ENCODE data around the gene MATCAP1.

The MATCAP1 gene

DNA sequence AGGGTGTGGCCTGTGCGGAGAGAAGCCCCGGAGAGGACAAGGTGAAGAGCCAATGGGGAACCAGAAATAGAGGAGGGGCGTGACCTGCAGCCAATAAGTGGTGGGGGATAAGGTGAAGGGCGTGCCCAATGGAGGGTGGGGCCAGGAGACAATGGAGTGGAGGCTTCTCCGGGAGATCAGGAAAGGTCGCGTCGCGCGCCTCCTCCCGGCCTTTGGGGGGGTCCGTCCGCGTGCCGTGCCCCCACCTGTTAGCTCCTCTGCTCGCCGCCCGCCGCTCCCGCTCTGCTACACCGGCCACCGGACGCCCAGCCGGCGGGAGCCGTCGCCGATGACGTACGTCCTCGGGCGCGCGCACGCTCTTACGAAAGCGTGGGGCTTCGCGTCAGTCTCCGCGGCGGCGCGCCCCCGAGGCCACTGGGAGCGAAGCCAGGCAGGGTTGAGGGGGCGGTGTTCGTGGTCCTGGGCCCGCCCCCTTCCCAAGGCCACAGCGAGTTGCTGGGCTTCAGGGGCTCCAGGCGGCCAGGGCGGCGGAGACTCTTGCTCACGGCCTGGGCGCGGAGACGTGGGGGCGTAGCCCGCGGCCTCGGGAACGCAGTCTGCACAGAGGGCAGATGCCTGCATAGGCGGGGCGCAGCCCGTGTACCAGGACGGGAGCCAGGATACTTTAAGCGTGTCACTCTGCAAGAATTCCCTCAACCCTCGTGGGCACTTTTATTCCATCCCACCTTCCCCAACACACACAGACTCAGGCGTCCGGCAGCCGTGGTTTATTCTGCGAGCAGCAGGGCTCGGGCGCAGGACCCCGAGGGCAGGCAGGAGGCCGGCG, at the start of gene MATCAP1:
TSS of gene MATCAP1 (minus strand) at position 337 of the 826 bp plus-strand sequence. CDS start 3,353 bp downstream, outside the sequence.
- peak; percentile 87 for DNase-seq (ENCODE audit: low read depth)

DNA sequence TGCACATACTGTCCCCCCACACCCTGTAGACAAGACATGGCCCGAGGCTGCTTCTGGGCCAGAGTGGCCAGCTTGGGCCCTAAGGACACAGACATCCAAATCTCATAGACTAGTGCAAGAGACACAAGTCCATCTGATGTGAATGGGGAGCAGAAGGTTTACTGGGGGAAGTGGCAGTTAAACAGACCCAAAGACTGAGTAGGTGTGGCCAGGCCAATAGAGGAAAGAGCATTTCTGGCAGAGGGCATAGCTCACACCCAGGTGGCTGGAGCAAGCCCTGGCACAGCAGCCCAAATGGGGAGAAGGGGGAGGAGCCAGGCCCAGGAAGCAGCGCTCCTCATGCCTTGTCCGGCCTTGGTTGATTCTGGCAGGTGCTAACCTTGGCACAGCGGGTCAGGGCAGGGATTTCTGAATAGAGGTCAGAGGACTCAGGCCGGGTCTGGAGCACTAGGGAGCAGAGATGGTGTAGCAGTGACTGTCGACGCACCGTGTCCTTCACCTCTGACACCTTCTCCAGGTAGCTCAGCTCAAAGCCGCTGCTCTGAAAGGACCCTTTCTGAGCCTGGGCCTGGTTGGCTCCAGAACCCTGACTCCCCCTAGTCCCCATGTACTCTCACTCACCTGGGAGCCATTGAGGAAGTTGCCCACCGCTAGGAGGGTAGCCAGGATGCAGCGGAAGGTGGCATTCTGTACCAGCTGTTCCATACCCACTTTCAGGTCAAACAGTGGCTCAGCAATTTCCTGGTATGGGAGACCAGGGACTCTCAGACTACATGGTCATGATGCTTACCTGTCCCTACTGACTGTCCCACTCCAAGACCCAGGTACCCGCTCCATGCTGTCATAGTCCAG, 47.3 kb upstream of the MATCAP1 start:
- no peak for DNase-seq (ENCODE audit: low read depth)

DNA sequence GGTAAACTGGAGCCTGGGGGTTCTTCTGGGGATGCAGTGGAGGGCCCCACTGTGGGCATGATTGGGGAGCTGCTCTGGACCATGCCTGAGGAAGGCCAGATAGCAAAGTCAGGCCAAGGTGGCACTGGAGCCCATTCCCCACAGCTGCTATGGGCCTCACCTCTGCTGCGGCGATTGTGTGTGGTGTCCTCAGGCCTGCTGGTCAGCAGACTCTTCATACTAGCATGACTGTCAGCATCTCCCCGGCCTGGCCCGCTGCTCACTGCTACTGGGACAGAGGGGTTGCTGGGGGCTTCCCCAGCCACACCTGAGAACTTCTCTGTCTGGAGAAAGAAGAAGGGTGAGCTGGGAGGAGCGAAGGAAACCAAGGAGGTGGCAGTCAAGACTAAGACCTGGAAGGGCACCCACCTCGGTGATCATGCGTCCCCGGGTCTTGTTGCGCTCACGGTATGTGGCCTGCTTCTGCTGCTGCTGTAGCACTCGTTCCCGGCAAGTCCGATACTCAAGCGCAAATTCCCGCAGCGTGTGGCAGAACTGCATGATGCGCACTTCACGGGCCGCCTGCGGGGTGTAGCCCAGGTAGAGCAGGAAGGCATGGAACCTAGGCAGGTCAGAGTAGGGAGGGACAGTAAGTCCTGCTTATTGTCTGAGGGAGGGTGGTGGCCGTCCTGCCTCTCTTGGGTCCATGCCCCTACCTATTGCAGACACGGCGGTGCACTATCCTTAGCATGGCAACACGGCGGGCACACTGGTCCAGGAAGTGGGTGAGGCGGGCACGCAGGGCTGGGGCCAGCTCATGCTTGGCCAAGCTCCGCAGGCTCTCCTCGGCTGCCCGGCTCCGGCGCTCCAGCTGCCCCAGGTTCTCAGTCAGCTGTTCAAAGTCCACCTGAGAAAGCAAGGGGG, 46.4 kb upstream of the MATCAP1 start:
- DNase-seq (ENCODE audit: low read depth) = no peak

DNA sequence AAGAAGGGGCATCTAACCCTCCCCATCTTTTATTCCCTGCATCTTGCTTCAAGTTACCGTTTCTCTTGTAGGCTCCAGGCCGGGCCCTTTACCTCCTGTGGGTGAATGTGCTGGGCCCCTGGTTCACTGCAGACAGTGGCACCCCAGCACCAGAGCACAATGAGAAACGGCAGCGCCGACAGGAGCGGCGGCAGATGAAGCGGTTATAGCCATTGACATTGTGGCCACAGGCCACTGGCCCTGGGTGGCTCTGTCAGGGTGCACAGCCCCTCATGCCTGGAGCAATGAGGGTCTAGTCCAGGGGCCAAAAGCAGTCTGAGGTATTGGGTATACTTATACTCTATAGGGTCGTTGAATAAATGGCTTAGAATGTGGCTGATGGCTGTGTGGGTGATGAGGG, 45.1 kb upstream of the MATCAP1 start:
- no peak for DNase-seq (ENCODE audit: low read depth)

DNA sequence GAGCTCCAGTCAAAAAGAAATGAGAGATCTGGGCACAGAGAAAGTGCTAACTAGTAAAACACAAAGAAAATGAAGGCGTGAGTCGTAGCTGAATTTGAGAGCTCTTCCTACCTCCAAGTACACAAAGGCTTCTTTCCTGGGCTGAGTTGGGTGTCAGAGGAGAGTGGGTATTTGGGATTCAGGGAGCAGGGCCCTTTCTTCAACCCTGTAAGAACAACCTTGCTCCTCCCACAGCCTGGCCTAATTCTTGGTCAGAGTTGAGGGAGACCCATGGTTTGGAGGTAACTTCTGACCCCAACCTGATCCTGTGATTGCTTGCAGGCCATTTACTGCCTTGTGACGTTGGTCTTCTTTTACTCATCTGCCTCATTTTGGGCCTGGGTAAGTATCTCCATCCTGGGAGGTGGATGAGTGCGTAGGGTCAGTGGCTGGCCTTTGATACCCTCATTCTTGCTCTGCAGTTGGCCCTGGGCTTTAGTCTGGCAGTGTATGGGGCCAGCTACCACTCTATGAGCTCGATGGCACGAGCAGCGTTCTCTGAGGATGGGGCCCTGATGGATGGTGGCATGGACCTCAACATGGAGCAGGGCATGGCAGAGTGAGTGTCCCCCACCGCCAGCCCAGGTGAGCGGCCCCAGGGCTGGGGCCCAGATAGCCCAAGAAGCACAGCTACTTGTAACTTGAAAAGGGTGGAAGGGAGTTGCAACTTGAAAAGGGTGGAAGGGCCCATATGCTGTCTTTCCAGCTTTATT, 44.4 kb upstream of the MATCAP1 start:
- no peak for DNase-seq (ENCODE audit: low read depth)

DNA sequence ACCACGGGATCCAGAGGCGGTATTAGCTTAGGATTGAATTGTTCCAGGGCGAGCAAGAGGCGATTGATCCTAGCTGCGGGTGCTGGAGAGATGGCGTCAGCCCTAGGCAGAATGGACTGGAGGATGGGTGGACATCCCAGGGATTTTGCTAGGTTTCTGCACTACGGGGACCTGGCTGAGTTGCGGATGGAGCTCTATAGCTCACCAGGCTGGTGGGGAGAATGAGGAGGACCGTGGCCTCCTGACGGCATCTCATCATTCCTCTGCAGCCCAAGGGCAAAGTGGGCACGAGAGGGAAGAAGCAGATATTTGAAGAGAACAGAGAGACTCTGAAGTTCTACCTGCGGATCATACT, 43.8 kb upstream of the MATCAP1 start:
- no peak for DNase-seq (ENCODE audit: low read depth)

DNA sequence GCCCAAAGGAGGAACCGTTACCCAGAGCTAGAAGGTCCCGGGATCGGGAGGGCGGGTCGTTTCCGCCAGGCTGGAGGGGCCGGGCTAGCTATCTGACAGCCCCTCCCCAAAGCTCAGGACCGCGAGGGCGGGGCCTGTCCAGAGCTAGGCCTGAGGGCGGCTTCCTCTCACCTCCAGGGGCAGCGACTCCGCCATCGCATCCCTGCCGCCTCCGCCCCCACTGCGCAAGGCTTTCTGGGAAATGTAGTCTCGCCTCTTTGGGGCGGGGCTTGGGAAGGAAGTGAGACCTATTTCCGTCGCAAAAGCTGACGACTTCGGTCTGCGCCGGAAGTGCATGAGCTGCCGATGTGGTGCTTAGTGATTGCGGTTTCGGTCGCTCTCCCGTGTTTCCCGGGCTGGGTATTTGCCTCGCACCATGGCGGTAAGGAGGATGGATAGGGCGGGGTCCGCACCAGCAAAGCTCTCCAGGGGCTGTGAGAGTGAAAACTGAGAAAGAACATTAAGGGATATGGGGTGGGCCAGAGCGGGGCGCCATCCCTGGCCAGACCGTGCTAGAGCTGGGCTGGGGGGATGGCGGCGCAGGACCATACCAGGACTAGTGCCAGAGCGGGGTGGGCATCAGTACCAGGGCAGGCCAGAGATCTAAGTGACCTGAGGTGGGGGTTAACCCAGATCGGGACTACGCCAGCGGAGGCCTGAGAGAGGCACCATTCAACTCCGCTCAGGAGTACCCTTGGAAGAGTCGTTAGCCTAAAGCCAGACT, 43.2 kb upstream of the MATCAP1 start, which contains the start of gene TMEM208:
TSS of gene TMEM208 (plus strand) at position 327 of the 763 bp plus-strand sequence. CDS start at position 416, 89 bp downstream.
- peak; percentile 97 for DNase-seq (ENCODE audit: low read depth)

DNA sequence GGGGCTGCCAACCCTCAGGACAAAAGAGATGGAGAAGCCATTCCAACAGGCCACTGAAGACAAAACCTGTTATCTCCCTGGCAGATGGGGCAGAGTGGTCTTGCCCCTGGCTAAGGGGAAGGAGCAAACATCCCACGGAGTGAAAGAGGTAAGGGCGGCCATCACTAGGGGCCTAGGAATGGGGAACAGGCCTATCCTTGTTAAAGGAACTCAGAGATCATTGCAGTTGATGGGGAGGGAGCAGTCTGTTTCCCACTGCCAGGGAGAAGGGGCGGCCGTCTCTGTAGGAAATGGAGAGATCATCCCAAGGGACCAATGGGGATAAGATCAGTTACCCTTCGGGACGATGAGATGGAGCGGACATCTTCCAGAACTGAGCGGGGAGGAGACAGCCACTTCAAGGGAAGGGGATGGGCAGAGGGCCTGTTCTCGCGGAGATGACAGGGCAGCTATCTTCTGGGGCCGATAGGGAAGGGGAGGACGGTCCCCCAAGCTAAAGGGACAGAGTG, 42.6 kb upstream of the MATCAP1 start:
- no peak for DNase-seq (ENCODE audit: low read depth)

DNA sequence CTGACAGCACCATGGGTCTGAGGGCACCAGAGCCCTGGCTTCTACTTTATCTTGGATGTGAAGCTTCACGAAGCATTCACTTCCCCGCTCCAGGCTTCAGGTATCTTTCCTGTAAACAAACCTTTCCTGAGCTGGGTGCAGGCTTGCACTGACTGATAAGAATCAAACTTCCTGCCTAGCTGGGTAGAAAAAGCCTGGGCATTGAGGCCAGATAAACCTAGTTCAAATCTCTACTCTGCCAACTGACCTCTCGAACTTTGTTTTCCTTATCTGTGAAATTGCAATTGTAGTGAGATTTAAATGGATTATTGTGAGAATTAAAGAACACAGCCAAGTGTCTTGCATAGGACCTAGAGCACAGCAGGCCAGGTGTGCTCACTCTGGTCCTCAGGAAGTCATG, 40.2 kb upstream of the MATCAP1 start:
- DNase-seq (ENCODE audit: low read depth) = no peak

DNA sequence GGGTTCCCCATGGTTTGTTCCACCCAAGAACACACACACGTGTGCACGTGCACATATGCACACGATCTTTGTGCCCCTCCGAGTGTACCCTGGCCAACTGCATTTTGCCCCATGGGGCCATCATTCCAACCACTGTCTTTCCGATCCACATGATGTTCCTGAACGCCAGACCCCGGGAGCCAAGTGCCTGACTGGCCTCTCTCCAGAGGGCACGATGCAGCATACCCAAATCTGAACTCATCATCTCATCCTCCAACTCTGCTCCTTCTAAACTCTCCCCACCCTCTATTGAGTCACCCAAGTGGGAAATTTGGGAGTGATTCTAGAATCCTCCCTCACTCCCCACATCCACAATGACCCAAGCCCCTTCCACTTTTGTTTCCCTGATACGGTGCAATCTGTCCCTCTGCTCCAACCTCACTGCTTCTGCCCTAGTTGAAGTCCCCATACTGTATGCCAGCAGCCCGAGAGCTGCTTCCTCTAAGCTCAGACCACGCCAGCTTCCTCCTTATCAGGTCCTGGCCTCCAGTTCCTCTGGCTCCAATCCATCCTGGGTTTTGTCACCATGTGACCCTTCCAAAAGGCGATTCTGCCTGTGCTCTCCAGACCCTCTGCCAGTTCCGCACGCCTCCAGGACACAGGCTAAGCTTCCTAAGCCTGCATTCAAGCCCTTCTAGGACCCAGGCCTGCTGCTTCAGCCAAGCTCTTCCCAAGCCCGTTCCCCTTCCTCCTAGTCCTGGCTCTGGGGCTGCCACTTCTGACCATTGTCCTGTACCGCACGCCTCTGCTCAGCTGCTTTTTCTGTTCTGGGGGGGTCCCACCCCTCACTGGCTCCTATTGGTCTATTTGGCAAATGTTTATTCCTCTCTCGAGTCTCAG, 33.1 kb upstream of the MATCAP1 start:
- no peak for DNase-seq (ENCODE audit: low read depth)

DNA sequence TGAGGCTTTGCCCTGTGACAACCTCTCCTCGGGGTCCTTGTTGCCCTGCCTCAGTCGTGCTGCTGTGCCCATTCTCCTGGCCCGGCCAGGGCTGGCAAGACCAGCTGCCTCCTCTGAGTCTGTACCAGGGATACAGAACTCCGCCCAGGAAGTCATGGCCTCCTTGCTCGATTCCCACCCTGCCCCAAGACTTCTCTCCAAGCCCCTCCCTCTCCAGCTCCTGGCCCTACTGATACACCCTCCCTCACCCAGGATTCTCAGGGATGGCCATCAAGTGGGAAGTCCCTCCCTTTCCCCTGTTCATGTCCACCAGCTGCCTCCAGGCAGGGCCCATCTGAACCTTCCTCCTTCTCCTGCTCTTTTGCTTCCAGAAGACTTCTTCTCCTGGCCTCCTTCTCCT, 31.9 kb upstream of the MATCAP1 start:
- no peak for DNase-seq (ENCODE audit: low read depth)

DNA sequence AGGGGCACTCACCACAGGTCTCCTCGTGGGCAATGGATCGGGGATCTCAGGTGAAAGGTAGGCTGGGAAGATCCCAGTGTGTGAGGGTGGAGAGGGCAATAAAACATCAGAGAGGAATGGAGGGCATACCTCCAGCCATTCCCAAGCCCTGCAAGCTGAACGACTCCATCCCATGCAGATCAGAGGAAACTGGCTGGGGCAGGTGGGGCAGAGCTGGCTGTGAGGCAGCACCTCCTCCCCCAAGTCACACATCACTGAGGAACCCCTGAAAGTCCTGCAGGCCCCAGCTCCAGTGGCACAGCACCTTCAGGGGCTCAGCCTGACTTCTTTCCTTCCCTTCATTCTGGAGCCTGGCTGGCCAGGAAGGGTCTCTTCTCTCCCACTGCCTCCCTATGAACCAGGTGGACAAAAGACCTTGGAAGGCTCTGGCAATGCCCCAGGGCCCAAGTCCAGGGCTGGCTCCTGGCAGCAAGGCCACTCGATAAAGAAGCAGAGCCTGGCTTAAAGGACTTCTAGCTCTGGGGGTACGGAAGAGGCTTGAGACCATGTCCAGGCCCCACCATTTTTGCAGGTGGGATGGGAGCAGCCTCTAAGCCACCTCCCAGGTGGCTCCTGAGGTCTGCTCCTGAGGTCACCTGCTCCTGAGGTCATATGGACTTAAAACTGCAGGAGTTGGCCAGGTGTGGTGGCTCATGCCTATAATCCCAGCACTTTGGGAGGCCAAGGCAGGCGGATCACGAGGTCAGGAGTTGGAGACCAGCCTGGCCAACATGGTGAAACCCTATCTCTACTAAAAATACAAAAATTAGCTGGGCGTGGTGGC, 29.6 kb upstream of the MATCAP1 start:
- DNase-seq (ENCODE audit: low read depth) = no peak

DNA sequence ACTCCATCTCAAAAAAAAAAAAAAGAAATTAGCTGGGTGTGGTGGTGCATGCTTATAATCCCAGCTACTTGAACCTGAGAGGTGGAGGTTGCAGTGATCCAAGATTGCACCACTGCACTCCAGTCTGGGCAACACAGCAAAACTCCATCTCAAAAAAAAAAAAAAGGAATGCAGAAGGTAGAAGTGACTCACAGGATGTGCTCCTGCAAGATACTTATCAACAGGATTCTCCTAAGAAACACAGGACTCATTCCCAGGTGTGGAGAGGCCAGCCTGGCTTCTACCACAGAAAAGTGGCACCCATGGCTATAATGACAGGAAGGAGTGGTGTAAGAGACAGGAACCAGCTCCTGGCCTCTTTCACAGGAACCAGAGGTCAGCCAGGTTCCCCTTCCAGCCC, 29.0 kb upstream of the MATCAP1 start:
- DNase-seq (ENCODE audit: low read depth) = no peak

DNA sequence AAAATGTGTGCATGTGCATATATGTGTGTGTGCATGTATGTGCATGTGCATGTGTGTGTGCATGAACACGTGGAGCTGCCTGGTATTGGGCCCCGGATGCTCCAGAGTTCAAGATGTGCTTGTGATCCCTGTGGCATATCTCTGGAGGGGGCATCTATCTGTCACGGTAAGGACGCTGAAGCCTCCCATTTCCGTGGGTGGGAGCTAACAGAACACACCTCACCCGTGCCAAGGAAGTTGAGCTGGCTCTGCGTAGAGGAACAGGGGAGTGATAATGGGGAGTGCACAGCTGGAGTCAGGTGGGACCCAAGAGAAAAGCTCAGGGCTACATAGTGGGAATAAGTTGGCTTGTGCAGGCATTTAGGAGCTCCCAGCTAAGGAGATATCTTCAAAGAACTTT, 27.9 kb upstream of the MATCAP1 start:
- DNase-seq (ENCODE audit: low read depth) = no peak

DNA sequence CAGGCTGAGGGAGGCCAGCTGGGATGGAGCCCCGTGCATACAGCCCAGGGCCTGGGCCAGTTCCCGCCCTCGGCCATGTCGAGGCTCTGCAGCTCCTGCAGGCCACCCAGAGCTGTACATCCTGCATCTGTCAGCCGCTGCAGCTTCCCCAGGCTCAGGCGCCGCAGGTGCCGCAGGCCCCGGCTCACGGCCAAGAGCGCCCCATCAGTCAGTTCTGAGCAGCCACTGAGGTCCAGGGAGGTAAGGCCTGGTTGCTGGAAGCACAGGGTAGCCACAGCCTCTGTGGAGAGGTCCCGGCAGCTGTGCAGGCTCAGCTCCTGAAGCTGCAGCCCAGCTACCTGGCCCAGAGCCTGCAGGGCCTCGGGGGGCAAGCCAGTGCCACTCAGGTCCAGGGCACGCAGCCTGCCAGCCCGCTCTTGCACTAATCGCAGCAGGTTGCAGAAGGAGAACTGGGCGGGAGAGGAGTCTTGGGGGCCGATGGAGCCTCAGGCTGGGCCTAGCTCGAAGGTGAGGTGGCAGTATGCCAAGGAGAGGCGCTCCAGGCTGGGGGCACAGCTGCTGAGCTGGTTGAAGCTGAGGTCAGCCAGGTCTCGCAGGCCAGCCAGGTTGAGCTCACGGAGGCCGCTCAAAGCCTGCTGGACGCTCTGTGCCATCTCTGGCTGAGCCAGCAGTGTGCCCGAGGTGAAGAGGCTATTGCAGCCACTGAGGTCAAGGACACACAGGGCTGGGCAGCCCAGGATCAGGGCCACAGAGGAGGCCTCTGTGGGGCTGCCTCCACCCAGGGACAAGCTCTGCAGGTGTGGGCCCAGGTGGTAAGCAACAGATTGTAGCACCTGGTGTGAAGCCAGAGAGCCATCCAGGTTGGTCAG, 26.5 kb upstream of the MATCAP1 start:
- DNase-seq (ENCODE audit: low read depth) = no peak

DNA sequence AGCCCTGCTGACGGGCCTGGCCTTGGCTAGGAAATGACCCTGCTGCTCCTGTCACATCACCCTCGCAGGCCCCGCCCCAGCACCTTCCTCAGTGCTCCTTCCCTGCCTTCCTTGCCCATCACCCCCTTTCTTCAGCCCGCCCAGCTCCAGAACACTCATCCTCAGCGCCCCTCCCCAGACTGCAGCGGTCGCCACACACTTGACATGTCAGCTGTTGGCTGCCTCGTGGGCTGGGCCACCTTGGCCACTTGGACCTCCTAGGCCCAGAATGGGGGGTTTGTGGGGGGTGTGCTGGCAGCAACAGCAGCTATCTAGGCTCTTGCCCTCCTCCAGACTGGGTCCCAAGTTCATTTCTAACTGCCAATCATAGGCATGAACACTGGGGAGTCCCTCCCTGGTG, 25.8 kb upstream of the MATCAP1 start:
- DNase-seq (ENCODE audit: low read depth) = no peak

DNA sequence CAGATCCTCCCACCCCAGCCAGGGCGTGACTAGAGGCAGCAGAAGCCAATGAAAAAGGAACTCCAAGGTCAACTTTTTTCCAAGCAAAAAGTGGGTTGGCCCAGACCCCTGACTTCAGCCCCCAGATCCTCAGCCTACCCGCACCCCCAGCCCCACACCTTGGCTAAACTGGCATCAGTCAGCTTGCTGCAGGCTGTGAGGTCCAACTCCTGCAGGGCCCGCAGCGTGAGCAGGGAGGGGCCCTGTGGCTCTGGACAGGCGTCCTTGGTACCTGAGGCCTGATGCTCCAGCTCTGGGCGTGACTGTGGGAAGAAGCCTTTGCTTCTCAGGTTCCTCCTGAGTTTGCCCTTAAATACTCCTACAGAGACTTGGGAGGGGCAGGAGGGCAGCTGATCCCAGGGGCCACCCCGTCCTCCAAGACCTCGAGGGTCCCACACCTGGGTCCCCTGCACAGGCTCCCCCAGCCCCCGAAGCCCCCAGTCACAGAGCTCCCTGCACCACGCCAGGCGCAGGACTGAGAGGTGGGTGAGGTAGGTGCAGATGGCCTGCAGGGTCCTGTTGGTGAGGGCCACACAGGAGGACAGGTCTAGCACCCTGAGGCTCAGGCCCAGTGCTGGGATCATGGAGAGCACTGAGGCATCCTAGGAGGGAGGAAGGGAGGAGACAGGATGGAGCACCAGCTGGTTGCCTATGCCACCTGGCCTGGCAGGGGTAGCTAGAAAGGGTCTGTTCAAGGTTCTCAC, 24.6 kb upstream of the MATCAP1 start:
- DNase-seq (ENCODE audit: low read depth) = no peak
